Right cardiac atrium (tissue), 5 donors: ENCODE data around the gene UXS1. TPM values are rescaled to one million over a fixed set of nuclear protein-coding genes. Genes with fewer than 3 reads are reported as not detected.

Experiments used
- ATAC-seq, 2 donors: fragments of 200-7000 bp; cut with Tn5 transposase; one replicate each; pipeline versions ENCODE4 v1.8.0 to v1.9.1; 2020; ENCODE audit warnings: moderate library complexity in 2 of 2, mild to moderate bottlenecking in 1 of 2
- DNase-seq, 3 donors: peaks; one replicate each; pipeline ENCODE4 v3.0.0-alpha.2; 2020
- H3K27ac ChIP-seq: one replicate; pipeline ENCODE4 v1.5.1; 2013; ENCODE audit warnings: mild to moderate bottlenecking, low read length, control low read depth, moderate library complexity
- H3K27me3 ChIP-seq: one replicate; pipeline ENCODE4 v1.6.1; 2013; ENCODE audit not compliant: control insufficient read depth, insufficient read depth
- H3K4me1 ChIP-seq: one replicate; pipeline ENCODE4 v1.6.1; 2013; ENCODE audit warnings: low read length; ENCODE audit not compliant: control insufficient read depth, insufficient read depth
- H3K4me3 ChIP-seq: one replicate; pipeline ENCODE4 v1.5.1; 2013; ENCODE audit warnings: low read length, control low read depth
- H3K9me3 ChIP-seq: one replicate; pipeline ENCODE4 v1.6.1; 2013; ENCODE audit warnings: low read length; ENCODE audit not compliant: control insufficient read depth
- WGBS: extraction: QIAGEN DNeasy Blood & Tissue Kit; methylation state at CpG from one replicate; pipeline ENCODE4 v1.1.7; 2013; 5-methylcytosine and 5-hydroxymethylcytosine counted together
- intact Hi-C, 4 donors: fragments of 100-400 bp; cut with DNase I; formaldehyde crosslinking; loops; one replicate each; pipeline versions ENCODE4 v1.11.0 to v1.14.0; 2022 to 2023
- polyA plus RNA-seq: library from polyadenylated mRNA; stranded (reverse); fragments of 200-250 nt; gene quantifications from one replicate; pipeline ENCODE4 v1.2.3, GENCODE V29; 2013
- total RNA-seq, 4 donors: library from RNA; stranded (reverse); fragmentation: NEBNext Ultra II Directional; extraction: Animal tissue kit (Norgen Biotek cat#: 25700); gene quantifications; one replicate each; pipeline ENCODE4 v1.2.1, GENCODE V29; 2021
- donor health status: healthy with polysubstance abuse.
- donor health status: DM: no; HTN: yes; CAD: no.
- donor health status: DM: no; HTN: no; CAD: no.
- donor health status: DM: no; HTN: yes; CAD: no; lungs with severe emphysema.
- donor health status: DM: yes; HTN: yes; CAD: no.

UXS1 gene
- total and polyA plus RNA-seq, 5 donors = 25.7 to 35.4 (median 27.3) TPM

DNA sequence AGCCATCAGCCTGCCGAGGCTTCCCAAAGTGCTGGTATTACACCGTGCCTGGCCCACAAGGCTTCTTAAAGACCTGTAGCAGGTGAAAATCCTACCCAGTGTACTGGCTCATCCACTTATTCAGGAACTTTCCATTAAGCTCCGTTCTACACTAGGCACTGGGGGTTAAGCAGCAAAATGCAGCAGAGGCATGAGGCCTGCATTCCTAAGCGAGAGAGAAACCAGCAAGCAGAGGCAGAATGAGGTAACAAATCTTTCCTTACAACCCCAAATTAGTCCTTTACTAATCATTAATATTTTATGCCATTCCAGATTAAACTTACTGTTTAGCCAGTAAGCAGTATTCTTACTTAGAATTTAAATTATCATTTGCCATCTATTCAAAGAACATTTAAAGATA is 32.8 kb downstream of the UXS1 start:
- intact Hi-C loops = no loop called here
- ATAC-seq (no peak), DNase-seq (no peak)
- Histone ChIP-seq H3K27ac (peak overlapping the region; percentile 7), H3K9me3 (no peaks in the 10 kb centered on the region), H3K27me3 (no peaks in the 10 kb centered on the region), H3K4me1 (peaks cover 6% of the 10 kb centered on the region), H3K4me3 (no peak overlapping the region)
- 85% methylated on average over 4 of the region's 4 CpGs for WGBS

DNA sequence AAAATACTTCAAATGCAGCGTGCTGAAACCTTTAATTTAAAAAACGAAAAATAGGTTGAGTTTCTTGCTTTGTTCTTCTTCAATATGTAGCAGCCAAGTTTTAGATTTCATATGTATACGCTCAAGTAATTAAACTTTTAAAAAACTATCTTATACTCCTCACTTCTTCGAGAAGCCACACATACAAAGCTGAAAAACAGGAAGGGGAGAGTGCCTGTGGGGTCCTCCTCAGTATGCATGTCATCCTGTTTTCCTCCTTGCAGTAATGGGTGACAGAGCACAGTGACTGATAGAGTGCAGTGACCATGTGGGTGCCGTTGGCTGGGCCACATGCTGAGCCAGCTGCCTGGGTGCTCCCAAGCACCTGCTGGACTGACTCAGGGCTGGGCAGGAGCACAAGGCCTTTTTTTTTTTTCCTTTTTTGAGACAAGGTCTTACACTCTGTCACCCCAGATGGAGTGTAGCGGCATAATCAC is 33.3 kb downstream of the UXS1 start:
- intact Hi-C loops = no loop called here
- ATAC-seq (peak in 1 of 2 donors; percentile 39), DNase-seq (no peak)
- Histone ChIP-seq H3K9me3 (no peaks in the 10 kb centered on the region), H3K27me3 (no peaks in the 10 kb centered on the region), H3K27ac (peak overlapping the region; percentile 7), H3K4me3 (no peak overlapping the region), H3K4me1 (peaks cover 6% of the 10 kb centered on the region)
- WGBS = 70% methylated on average over 6 of the region's 6 CpGs

DNA sequence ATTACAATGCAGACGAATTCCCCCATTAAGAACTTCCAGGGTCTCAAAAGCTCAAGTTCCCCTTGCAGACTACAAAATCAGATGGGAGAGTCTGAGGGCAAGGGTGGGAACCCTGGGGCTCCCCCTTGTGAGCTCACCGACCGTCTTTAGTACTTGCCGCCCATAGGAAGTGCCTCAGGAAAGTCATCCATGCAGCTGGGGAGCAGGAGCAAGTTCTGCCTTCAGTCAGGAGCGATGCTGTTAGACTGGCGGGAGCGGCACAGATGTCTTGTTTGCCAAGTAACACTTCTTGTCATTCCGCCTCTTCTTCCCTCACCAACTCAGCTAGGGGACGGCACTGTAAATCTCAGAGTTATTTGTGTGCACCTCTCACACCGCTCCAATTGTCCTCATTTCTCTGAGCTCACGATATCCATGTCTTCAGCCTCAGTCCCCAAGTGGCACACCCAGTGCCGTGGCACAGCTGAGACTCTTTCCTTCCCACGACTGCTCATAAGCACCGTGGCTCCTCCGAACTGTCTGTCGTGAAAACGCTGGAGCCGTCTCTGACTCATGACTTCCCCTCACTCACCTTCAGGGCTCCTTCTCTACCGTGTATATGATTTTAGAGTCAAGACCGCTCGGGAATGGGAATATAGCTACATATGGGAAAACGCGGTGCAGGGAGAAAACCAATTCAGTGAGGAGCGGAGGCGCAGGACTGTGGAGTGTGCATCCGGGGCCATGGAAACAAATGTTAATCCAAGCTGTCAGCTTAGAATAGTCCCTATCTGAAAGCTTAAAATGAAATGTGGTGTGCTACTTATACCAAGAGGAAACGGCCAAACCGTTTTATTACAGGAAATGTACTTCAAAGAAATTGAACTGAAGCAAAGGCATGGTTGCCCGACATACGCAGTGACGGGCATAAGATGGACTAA is 34.0 kb downstream of the UXS1 start:
- 70% methylated on average over 31 of the region's 31 CpGs for WGBS
- H3K27me3 ChIP-seq = no peaks in the 10 kb centered on the region
- H3K4me3 ChIP-seq = peak overlapping the region; percentile 33
- H3K9me3 ChIP-seq = no peaks in the 10 kb centered on the region
- no peak overlapping the region for H3K27ac ChIP-seq
- DNase-seq (no peak), ATAC-seq (peak in 1 of 2 donors; percentile 11)
- H3K4me1 ChIP-seq = peaks cover 6% of the 10 kb centered on the region
- intact Hi-C loops = no loop called here

DNA sequence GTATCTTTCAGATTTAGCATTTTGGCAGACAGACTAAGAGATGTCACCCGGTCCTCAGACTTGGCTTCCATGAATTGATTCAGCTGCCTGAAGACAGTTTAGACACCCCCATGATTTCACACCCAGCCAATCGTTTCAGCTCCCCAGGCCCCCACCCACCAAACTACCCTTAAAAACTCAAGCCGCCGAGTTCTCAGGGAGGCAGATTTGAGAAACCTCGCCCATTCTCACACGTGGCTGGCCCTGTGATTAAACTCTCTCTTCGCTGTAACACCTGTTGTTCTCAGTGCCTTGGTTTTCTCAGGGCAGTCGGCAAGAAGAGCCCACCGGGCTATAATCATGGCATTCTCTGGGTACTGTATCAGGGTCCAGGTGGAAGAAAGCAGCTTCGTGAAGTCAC is 35.2 kb downstream of the UXS1 start:
- H3K27ac ChIP-seq = no peak overlapping the region
- intact Hi-C loops = no loop called here
- ATAC-seq (no peak), DNase-seq (no peak)
- WGBS = 82% methylated on average over 10 of the region's 10 CpGs
- H3K4me1 ChIP-seq = peaks cover 6% of the 10 kb centered on the region
- H3K27me3 ChIP-seq = no peaks in the 10 kb centered on the region
- H3K4me3 ChIP-seq = no peak overlapping the region
- no peaks in the 10 kb centered on the region for H3K9me3 ChIP-seq

DNA sequence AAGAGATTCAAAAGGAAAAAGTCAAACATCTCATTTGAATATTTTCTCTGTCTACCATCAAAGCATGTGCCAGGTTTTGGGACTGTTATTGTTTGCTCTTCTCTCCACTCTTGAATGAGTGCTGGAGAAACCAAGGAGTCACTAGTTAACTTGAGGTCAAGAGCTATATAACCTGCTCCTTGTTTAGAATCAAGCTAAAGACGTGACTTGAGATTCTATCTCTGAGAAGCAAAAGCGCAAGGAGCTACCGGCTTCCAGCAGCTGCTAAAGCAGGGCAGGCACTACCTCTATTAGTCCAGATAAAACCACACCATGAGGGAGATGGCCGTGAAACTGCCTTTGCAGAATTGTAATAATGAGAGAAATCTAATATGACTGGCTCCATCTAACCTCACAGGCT is 36.0 kb downstream of the UXS1 start:
- WGBS = 96% methylated on average over 4 of the region's 4 CpGs
- intact Hi-C loops = no loop called here
- DNase-seq = no peak

DNA sequence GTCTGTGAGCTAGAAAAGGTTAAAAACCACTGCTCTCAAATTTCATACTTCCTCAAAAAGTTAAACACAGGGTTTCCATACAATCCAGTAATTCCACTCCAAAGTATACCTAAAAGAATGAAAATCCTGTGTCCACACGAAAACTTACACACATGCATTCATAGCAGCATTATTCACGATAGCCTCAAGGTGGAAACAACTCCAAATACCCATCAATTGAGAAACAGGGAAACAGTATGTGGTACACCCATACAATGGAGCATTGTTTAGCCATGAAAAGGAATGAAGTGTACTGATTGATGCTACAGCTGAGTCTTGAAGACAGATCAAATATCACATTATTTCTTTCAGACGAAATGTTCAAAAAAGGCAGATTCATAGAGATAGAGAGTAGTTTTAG is 36.7 kb downstream of the UXS1 start:
- H3K4me3 ChIP-seq = no peak overlapping the region
- no peaks in the 10 kb centered on the region for H3K27me3 ChIP-seq
- peaks cover 6% of the 10 kb centered on the region for H3K4me1 ChIP-seq
- H3K27ac ChIP-seq = no peak overlapping the region
- WGBS = 92% methylated on average over 3 of the region's 3 CpGs
- intact Hi-C loops = no loop called here
- DNase-seq = no peak
- no peak for ATAC-seq
- H3K9me3 ChIP-seq = no peaks in the 10 kb centered on the region

More for the DNA sequence above, 36.0 kb downstream of the UXS1 start:
- no peak overlapping the region for H3K4me3 ChIP-seq
- no peaks in the 10 kb centered on the region for H3K27me3 ChIP-seq
- H3K9me3 ChIP-seq = no peaks in the 10 kb centered on the region
- ATAC-seq = no peak
- H3K4me1 ChIP-seq = peaks cover 6% of the 10 kb centered on the region
- no peak overlapping the region for H3K27ac ChIP-seq

DNA sequence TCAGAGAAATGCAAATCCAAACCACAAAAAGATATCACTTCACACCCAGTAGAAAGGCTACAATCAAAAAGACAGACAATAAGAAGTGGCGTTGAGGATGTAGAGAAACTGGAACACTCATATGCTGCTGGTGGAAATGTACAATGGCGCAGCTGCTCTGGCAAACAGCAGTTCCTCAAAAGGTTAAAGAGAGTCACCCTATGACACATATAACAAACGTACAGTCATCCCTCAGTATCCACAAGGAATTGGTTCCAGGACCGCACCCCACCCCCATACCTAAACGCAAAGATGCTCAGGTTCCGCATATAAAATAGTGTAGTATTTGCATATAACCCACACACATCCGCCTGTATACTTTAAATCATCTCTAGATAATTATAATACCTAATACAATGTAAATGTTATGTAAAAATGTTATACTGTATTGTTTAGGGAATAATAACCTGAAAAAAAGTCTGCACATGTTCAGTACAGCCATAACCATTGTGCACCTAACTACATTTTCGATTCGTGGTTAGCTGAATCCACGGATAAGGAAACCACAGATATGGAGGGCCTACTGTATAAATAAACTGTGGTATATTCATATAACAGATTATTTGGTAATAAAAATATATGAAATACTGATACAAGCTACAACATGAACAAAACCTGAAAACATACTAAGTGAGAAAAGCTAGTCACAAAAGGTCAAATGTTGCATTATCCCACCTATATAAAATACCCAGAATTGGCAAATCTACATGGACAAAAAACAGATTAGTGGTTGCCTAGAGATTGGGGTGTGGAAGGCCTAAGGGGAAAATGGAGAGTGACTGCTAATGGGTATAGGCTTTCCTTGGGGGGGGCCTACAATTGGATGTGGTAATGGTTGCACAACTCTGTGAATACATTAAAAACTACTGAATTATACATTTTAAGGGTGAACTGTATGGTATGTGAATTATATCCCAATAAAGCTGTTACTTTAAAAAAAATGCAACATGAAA is 37.5 kb downstream of the UXS1 start:
- DNase-seq (no peak), ATAC-seq (no peak)
- no peaks in the 10 kb centered on the region for H3K9me3 ChIP-seq
- H3K4me1 ChIP-seq = peaks cover 6% of the 10 kb centered on the region
- intact Hi-C loops = no loop called here
- H3K4me3 ChIP-seq = no peak overlapping the region
- H3K27ac ChIP-seq = no peak overlapping the region
- WGBS = 95% methylated on average over 10 of the region's 10 CpGs
- H3K27me3 ChIP-seq = no peaks in the 10 kb centered on the region

DNA sequence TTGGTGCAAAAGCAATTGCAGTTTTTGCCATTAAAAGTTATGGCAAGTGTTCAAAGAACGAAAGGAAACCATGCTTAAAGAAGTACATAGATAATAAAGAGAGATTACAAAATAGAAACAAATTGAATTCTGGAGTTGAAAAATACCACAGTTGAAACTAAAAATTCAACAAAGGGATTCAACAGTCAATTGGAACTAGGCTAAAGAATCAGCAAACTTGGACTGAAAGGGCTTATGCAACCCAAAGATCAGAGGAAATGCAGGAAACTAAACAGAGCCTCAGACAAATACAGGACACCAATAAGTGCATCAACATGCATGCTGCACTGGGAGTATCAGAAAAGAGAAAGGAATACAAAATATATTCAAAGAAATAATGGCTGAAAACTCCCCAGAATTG is 40.3 kb downstream of the UXS1 start:
- no peaks in the 10 kb centered on the region for H3K9me3 ChIP-seq
- no peak overlapping the region for H3K4me3 ChIP-seq
- 91% methylated on average over 1 of the region's 1 CpG for WGBS
- no peaks in the 10 kb centered on the region for H3K4me1 ChIP-seq
- no peak for ATAC-seq
- no peak for DNase-seq
- H3K27me3 ChIP-seq = no peaks in the 10 kb centered on the region
- intact Hi-C loops = no loop called here
- no peak overlapping the region for H3K27ac ChIP-seq

DNA sequence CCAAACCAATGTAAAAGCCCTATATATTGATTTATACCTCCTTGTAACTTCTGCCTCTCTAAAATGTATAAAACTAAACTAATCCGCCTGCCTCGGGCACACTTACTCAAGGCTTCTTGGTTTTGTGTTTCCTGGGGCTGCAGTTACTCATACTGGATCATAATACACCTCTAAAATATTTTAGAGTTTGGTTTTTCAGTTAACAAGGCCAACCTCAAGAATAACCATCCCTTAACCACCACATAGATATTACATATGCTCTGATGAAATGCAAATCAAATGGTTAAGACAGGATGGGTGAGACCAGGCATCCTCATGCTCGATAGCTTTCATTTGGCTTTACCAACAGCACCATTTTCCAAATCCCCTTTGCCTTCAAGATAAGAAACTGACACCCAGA is 46.4 kb downstream of the UXS1 start:
- Histone ChIP-seq H3K4me3 (no peak overlapping the region), H3K4me1 (peaks cover 3% of the 10 kb centered on the region), H3K27ac (no peak overlapping the region), H3K9me3 (no peaks in the 10 kb centered on the region), H3K27me3 (no peaks in the 10 kb centered on the region)
- ATAC-seq (no peak), DNase-seq (no peak)
- intact Hi-C loops = no loop called here
- WGBS = 75% methylated on average over 3 of the region's 3 CpGs

DNA sequence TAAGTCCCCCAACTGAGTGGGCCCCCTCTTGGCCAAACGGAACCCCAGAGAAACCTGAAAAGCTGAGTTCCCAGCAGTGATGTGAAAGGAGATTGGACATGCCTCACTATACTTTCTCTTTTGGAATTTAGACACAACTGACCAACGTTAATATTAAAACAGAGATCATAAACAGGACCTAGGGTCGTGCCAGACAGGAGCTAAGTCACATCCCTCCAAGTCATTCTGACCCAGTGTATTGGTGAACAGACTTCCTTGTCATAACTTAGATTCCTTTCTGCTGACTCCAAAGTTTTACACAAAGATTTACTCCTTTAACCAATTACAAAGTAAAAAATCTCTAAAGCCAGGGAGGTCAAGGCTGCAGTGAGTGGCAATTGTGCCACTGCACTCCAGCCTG is 46.9 kb downstream of the UXS1 start:
- Histone ChIP-seq H3K9me3 (no peaks in the 10 kb centered on the region), H3K4me3 (no peak overlapping the region), H3K27me3 (no peaks in the 10 kb centered on the region), H3K4me1 (peaks cover 3% of the 10 kb centered on the region), H3K27ac (no peak overlapping the region)
- DNase-seq (no peak), ATAC-seq (no peak)
- intact Hi-C loops = no loop called here
- 77% methylated on average over 3 of the region's 3 CpGs for WGBS
